Activated naive CD8-positive, alpha-beta T cell treated with anti-CD3 and anti-CD28 coated beads, Interleukin-2, amount 50 U/mL, for 24 hours (primary cell): ENCODE data around the gene ZDHHC19.
A peak's percentile ranks its signal among the peaks of the same experiment; 100 is the strongest.

Source experiments
- ATAC-seq: fragments of 150-1000 bp; cut with Tn5 transposase; one replicate; pipeline ENCODE4 v1.10.0; 2021
- DNase-seq: peaks from one replicate; pipeline ENCODE4 v3.0.0; 2021
- H3K27ac Mint-ChIP-seq: one replicate; pipeline ENCODE4 v1.8.0; 2021; ENCODE audit warnings: mild to moderate bottlenecking, mixed read lengths
- H3K27me3 Mint-ChIP-seq: one replicate; pipeline ENCODE4 v1.8.0; 2021; ENCODE audit warnings: mixed read lengths
- H3K36me3 Mint-ChIP-seq: one replicate; pipeline ENCODE4 v1.8.0; 2021; ENCODE audit warnings: low read depth, mixed read lengths
- H3K4me1 Mint-ChIP-seq: one replicate; pipeline ENCODE4 v1.8.0; 2021; ENCODE audit warnings: mixed read lengths
- H3K4me3 Mint-ChIP-seq: one replicate; pipeline ENCODE4 v1.8.0; 2021; ENCODE audit warnings: mild to moderate bottlenecking, moderate library complexity, mixed read lengths
- H3K9me3 Mint-ChIP-seq: one replicate; pipeline ENCODE4 v1.8.0; 2021; ENCODE audit warnings: mixed read lengths

The ZDHHC19 gene

GRCh38 chr3:196163666-196164493 is 47.3 kb downstream of the ZDHHC19 start:
- ATAC-seq: no peak
- no peak for DNase-seq
- Mint-ChIP-seq H3K36me3 (no peaks in the 10 kb centered on the region), H3K4me1 (peaks cover 31% of the 10 kb centered on the region), H3K4me3 (no peak overlapping the region), H3K9me3 (no peaks in the 10 kb centered on the region), H3K27ac (no peak overlapping the region), H3K27me3 (no peaks in the 10 kb centered on the region)

- Mint-ChIP-seq H3K4me1 (peaks cover 31% of the 10 kb centered on the region), H3K27ac (no peak overlapping the region), H3K9me3 (no peaks in the 10 kb centered on the region), H3K36me3 (no peaks in the 10 kb centered on the region), H3K4me3 (no peak overlapping the region), H3K27me3 (no peaks in the 10 kb centered on the region)
- ATAC-seq (no peak), DNase-seq (no peak)
Measured at GRCh38 chr3:196163212-196163611, 48.0 kb downstream of the ZDHHC19 start.

GRCh38 chr3:196162679-196163078 is 48.5 kb downstream of the ZDHHC19 start:
- no peak for ATAC-seq
- Mint-ChIP-seq H3K27me3 (no peaks in the 10 kb centered on the region), H3K4me1 (peaks cover 31% of the 10 kb centered on the region), H3K27ac (no peak overlapping the region), H3K4me3 (no peak overlapping the region), H3K36me3 (no peaks in the 10 kb centered on the region), H3K9me3 (no peaks in the 10 kb centered on the region)
- no peak for DNase-seq

- peak; percentile 93 for ATAC-seq
Measured at GRCh38 chr3:196159952-196160804, 51.0 kb downstream of the ZDHHC19 start.

GRCh38 chr3:196159526-196159925 is 51.7 kb downstream of the ZDHHC19 start:
- DNase-seq (no peak), ATAC-seq (no peak)
- Mint-ChIP-seq H3K4me3 (no peak overlapping the region), H3K27ac (peak overlapping the region; percentile 74), H3K36me3 (no peaks in the 10 kb centered on the region), H3K27me3 (no peaks in the 10 kb centered on the region), H3K9me3 (no peaks in the 10 kb centered on the region), H3K4me1 (peaks cover 21% of the 10 kb centered on the region)

More at GRCh38 chr3:196159952-196160804, 51.0 kb downstream of the ZDHHC19 start:
- H3K4me3 Mint-ChIP-seq: no peak overlapping the region
- H3K27me3 Mint-ChIP-seq: no peaks in the 10 kb centered on the region
- H3K36me3 Mint-ChIP-seq: no peaks in the 10 kb centered on the region
- peak; percentile 52 for DNase-seq
- peaks cover 17% of the 10 kb centered on the region for H3K4me1 Mint-ChIP-seq
- no peaks in the 10 kb centered on the region for H3K9me3 Mint-ChIP-seq
- H3K27ac Mint-ChIP-seq: peak overlapping the region; percentile 74

GRCh38 chr3:196156160-196156559 is 55.0 kb downstream of the ZDHHC19 start:
- Mint-ChIP-seq H3K27ac (no peak overlapping the region), H3K4me1 (peaks cover 15% of the 10 kb centered on the region)
- DNase-seq: no peak

GRCh38 chr3:196150481-196150880 is 60.7 kb downstream of the ZDHHC19 start:
- H3K27me3 Mint-ChIP-seq: no peaks in the 10 kb centered on the region
- peaks cover 7% of the 10 kb centered on the region for H3K4me1 Mint-ChIP-seq
- H3K27ac Mint-ChIP-seq: no peak overlapping the region
- H3K4me3 Mint-ChIP-seq: no peak overlapping the region
- DNase-seq (no peak), ATAC-seq (no peak)
- peaks cover 3% of the 10 kb centered on the region for H3K9me3 Mint-ChIP-seq
- no peaks in the 10 kb centered on the region for H3K36me3 Mint-ChIP-seq

More at GRCh38 chr3:196156160-196156559, 55.0 kb downstream of the ZDHHC19 start:
- no peak for ATAC-seq
- no peak overlapping the region for H3K4me3 Mint-ChIP-seq
- peaks cover 3% of the 10 kb centered on the region for H3K9me3 Mint-ChIP-seq
- H3K27me3 Mint-ChIP-seq: no peaks in the 10 kb centered on the region
- H3K36me3 Mint-ChIP-seq: no peaks in the 10 kb centered on the region

GRCh38 chr3:196149831-196150301 is 61.3 kb downstream of the ZDHHC19 start:
- Mint-ChIP-seq H3K4me3 (no peak overlapping the region), H3K9me3 (peaks cover 3% of the 10 kb centered on the region), H3K27me3 (no peaks in the 10 kb centered on the region), H3K27ac (no peak overlapping the region), H3K4me1 (peaks cover 5% of the 10 kb centered on the region), H3K36me3 (no peaks in the 10 kb centered on the region)
- no peak for DNase-seq
- ATAC-seq: peak; percentile 15

GRCh38 chr3:196149375-196149774 is 61.8 kb downstream of the ZDHHC19 start:
- H3K4me1 Mint-ChIP-seq: peaks cover 4% of the 10 kb centered on the region
- no peak overlapping the region for H3K27ac Mint-ChIP-seq
- no peak for ATAC-seq
- peaks cover 3% of the 10 kb centered on the region for H3K9me3 Mint-ChIP-seq
- H3K27me3 Mint-ChIP-seq: no peaks in the 10 kb centered on the region
- no peaks in the 10 kb centered on the region for H3K36me3 Mint-ChIP-seq
- no peak for DNase-seq
- no peak overlapping the region for H3K4me3 Mint-ChIP-seq
